ENCODE measurements around the gene PRDM5.

The PRDM5 gene

DNA sequence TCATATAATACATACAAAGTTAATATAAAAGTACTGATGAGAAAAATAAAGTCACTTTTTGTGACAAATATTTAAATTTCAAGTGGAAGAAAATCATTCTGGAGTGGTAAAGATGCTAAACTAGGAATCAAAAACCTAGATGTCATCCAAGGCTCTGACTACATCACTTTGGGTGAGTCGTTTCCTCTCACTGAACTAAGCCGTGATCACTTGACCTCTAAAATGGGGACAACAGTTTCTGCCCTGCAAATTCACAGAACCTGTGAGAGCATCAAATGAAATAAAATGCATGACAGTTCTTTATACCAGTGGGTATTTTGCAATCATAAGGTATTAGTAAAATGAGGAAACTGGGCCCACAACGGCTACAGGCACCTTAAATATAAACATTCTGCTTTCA lies 63.8 kb downstream of the PRDM5 start:
- no peak overlapping the region for H3K27ac ChIP-seq

DNA sequence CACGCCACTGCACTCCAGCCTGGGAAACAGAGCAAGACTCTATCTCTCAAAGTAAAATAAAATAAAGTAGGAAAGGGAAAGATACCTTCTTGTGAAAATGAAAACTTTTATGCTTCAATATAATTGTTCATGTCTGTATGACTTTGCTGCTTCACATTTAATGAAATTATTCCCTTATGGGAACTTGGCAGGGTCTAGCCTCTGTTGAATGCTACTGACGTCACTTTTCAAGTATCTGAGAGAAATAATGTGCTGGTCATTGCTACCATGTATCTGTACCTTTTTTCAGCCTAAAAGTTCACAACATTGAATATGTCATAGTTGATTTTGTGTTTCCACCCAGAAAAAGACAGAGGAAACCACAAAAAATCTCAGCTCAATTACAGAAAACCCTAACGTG lies 65.2 kb downstream of the PRDM5 start:
- no peak overlapping the region for H3K27ac ChIP-seq
- no peak for TF ChIP-seq ZFX (IDR thresholded peaks at IDR 0.05; ENCODE audit: borderline replicate concordance)
- TF ChIP-seq, protein P1, sequence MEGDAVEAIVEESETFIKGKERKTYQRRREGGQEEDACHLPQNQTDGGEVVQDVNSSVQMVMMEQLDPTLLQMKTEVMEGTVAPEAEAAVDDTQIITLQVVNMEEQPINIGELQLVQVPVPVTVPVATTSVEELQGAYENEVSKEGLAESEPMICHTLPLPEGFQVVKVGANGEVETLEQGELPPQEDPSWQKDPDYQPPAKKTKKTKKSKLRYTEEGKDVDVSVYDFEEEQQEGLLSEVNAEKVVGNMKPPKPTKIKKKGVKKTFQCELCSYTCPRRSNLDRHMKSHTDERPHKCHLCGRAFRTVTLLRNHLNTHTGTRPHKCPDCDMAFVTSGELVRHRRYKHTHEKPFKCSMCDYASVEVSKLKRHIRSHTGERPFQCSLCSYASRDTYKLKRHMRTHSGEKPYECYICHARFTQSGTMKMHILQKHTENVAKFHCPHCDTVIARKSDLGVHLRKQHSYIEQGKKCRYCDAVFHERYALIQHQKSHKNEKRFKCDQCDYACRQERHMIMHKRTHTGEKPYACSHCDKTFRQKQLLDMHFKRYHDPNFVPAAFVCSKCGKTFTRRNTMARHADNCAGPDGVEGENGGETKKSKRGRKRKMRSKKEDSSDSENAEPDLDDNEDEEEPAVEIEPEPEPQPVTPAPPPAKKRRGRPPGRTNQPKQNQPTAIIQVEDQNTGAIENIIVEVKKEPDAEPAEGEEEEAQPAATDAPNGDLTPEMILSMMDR (IDR thresholded peaks at IDR 0.05): no peak

More for the DNA sequence above, 63.8 kb downstream of the PRDM5 start:
- TF ChIP-seq, protein P1 (IDR thresholded peaks at IDR 0.05): no peak

DNA sequence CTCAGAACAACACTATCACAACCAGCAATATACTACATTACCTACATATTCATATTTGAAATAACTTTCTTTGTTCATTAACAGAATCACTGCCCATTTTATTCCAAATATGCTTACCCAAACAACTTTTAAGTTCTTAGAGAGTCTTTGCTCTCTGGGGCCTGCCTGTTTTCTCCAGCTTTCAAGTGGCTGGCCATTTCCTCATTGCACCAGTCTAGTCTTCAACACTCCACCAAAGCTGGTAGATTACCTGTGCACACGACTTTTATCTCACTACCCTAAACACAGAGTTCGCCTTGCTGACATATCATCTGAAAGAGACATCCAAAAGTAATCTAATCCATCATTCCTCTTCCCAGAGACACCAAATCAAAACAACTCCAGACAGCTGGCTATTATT lies 66.2 kb downstream of the PRDM5 start:
- H3K27ac ChIP-seq: no peak overlapping the region
- TF ChIP-seq, protein P1 (IDR thresholded peaks at IDR 0.05): no peak
- TF ChIP-seq ZFX (IDR thresholded peaks at IDR 0.05; ENCODE audit: borderline replicate concordance): no peak

DNA sequence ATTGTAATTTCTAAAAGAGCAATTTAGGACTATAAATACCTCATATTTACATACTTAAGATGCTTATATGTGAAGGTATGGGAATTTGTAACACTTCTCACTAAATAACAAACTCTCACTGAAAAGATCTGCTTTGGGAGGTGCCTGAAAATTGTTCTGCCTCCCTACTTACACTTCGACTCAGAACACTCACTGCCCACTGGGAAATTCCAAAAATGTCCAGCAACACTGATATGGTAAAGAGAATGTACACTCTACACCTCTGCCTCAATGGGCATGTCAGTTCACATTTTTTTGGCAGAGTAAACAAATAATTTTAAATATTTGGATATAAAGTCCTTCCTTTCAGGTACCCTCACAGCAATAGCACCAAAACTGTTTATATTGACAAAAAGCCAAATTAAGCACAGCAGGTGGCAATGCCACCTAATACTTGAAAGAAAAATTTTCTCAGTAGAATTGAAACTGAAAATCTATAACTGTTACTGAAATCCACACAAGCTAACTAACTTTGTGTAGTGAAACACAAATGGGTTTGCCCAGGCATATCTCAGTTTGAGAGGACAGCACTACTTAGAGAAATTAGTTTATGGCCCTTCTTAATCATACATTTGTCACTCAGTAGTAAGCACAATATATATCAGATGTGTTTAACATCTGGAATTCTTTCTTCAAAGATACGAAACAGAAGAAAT lies 67.1 kb downstream of the PRDM5 start:
- no peak overlapping the region for H3K27ac ChIP-seq
- TF ChIP-seq, protein P1 (IDR thresholded peaks at IDR 0.05): no peak
- no peak for TF ChIP-seq ZFX (IDR thresholded peaks at IDR 0.05; ENCODE audit: borderline replicate concordance)

DNA sequence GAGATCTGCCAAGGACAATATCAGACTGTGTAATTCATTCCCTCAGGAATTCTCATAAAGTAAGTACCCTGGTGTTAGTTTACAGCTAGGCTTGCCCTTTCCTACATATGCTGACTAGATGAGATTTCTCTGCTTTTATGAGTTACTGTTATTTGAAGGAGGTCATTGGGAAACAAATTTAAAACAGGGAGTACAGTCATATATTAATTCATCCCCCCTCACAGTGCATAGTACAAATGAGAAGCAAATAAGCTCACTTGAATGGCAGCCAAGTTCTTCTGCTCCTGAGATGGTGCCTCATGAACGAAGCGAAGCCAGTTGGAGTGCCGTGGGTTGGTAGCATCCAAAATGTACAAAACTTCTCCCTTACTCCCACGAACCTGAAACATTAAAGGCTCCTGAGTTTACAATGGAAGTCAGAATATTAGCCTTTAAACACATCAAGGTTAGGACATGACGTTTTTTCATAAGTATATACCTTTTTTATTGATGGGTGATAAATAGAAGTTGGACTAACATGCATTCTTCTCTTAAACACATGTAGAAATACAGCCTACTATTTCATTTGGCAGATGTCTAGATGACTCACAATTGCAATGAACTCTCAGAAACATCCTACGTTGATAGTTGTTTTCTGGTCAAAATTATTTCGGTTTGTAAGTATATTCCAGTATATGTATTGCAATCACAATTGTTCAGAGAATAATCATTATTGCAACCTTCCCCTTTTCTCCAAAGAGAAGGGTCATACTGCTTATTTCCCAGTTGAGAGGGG lies 69.2 kb downstream of the PRDM5 start:
- no peak overlapping the region for H3K27ac ChIP-seq
- TF ChIP-seq, protein P1 (IDR thresholded peaks at IDR 0.05): no peak
- TF ChIP-seq ZFX (IDR thresholded peaks at IDR 0.05; ENCODE audit: borderline replicate concordance): no peak

DNA sequence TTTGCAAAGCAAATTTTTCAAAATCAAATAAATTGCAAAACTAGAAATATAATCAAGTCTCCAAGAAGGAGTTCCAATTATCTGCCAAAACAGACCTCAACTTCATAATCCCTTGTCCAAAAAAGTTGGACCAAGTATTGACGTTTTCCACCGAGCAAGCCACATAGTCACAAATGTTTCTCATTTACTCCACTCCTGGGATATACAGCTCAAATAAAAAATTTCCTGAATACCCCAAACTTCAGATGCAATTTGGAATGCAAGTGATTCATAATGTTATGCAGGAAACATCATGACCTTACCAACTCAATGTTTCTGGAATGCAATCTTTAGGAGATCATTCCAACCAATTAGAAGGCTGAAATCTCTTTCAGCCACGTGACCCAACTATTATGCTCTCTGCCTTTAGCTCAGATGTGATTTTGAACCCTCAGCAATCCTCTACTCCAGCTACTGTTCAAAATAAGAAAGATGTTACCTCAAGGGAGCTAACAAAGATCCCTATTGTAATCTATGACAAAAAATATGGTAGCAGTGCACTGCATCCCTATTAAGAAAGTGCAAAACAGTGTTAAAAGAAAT lies 72.4 kb downstream of the PRDM5 start:
- no peak overlapping the region for H3K27ac ChIP-seq
- TF ChIP-seq, protein P1 (IDR thresholded peaks at IDR 0.05): no peak
- no peak for TF ChIP-seq ZFX (IDR thresholded peaks at IDR 0.05; ENCODE audit: borderline replicate concordance)

All from 22Rv1 (cell line).